Measurements from ENCODE around the gene CDYL2. TPM values are rescaled to one million over a fixed set of nuclear protein-coding genes. Genes with fewer than 3 reads are reported as not detected.

CDYL2 gene
- total RNA-seq, 6 experiments from 2014 or later: 15.4 to 22.5 (median 20.6) TPM

DNA sequence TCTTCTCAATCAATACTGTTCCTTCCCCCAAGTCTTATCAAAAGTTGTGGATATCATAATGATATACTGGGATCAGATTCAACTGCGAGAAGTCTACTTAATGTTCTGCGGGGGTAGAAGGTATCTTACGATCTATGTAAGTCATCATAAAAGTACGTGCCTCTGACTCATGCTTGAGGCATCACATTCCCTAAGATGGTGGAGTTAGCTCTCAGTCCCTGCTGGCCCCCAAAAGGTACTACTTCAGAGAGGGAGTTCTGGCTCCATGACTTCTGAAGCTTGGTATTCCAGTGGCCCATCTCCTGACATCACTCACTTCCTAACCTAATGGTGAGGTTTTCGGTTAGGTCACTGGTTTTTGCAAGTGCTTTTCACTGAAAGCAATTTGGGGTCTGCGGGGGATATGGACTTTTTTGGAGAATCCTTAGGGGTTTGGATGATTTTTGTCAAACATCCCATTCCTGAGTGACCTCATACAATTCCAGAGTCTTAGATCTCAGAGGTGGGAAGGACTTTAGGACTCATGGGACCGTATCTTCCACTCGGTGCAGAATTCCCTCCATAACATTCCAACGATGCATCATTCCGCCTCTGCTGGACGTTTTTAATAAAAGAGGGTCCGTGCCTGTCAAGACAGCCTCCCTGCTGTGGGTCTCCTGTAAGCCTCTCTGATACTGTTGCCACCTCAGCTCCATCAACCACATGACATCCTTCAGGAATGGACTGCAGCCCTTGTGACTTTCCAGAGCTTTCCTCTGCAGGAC lies 189.3 kb downstream of the CDYL2 start:
- H3K27me3 Mint-ChIP-seq (ENCODE audit: insufficient read depth): peaks cover 1% of the 10 kb centered on the region
- H3K9me3 Mint-ChIP-seq: peaks cover 4% of the 10 kb centered on the region; the same call in 1 of the 2 replicates
- peak overlapping the region; percentile 77 for H3K4me3 Mint-ChIP-seq
- H3K4me1 Mint-ChIP-seq (ENCODE audit: low read depth): peaks cover 66% of the 10 kb centered on the region
- peaks cover 25% of the 10 kb centered on the region for H3K36me3 Mint-ChIP-seq (ENCODE audit: low read depth)
- TF ChIP-seq CTCF (IDR thresholded peaks at IDR 0.05): peak; percentile 63
- peak overlapping the region; percentile 86 for H3K27ac Mint-ChIP-seq
- DNase-seq: peak; percentile 92

- Mint-ChIP-seq H3K9me3 (peaks cover 4% of the 10 kb centered on the region; the same call in 1 of the 2 replicates), H3K36me3 (ENCODE audit: low read depth) (peaks cover 22% of the 10 kb centered on the region), H3K4me1 (ENCODE audit: low read depth) (peaks cover 68% of the 10 kb centered on the region), H3K27me3 (ENCODE audit: insufficient read depth) (peaks cover 2% of the 10 kb centered on the region), H3K4me3 (no peak overlapping the region), H3K27ac (no peak overlapping the region)
- DNase-seq: no peak
- no peak for TF ChIP-seq CTCF (IDR thresholded peaks at IDR 0.05)
Measured at GRCh38 chr16:80612461-80613017, 191.9 kb downstream of the CDYL2 start.

DNA sequence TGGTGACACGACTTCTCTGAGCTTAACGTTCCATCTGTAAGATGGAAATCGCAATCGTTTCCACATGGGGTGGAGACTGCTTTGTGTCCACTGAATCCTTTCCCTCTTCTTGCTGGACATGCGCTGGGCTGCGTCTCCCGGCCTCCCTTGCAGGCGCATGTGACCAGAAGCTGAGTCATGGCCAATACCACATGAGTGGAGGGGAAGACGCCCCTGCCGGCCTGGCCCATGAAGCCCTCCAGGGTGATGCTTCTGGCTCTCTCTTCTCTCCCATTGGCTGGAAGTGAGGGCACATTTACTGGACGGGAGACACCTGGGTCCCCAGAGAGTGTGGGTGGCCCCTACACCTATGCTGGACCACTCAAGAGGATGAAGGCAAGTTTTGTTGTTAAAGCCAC lies 192.5 kb downstream of the CDYL2 start:
- no peak overlapping the region for H3K4me3 Mint-ChIP-seq
- H3K9me3 Mint-ChIP-seq: peaks cover 4% of the 10 kb centered on the region; the same call in 1 of the 2 replicates
- H3K36me3 Mint-ChIP-seq (ENCODE audit: low read depth): peaks cover 24% of the 10 kb centered on the region
- H3K27me3 Mint-ChIP-seq (ENCODE audit: insufficient read depth): peaks cover 2% of the 10 kb centered on the region
- TF ChIP-seq CTCF (IDR thresholded peaks at IDR 0.05): no peak
- no peak overlapping the region for H3K27ac Mint-ChIP-seq
- peaks cover 68% of the 10 kb centered on the region for H3K4me1 Mint-ChIP-seq (ENCODE audit: low read depth)
- no peak for DNase-seq

DNA sequence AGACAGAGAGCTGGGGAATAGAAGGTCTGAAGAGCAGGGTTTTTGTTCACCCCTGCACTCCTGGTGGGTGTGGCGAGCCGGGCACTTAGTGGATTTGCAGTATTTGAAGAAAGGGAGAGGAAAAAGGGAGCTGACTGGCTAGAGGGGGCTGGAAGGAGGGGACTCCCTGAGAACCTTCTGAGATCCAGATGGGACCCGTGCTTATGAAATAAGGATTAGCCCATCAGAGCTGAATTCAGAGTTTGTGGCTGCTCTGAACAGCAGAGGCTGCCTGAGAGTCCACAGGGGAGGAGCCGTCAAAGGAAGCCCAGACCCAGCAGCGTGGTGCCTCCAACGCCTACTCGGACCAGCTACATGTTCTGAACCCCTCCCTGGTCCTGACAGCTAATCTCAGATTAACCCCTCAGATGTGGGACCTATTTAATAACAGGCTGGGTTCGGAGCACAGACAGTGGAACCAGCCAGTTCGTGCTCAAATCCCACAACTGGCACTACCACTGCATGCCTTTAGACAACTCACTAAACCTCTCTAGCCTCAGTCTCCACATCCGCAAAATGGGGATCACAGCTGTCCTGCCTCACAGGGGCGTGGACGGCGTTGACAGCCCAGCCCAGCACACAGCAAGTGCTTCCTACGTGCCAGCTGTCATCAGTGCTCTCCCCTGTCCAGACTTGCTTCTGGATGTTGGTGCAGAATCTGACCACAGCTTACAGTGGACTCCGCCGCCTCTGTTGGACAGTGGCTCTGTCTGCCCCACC lies 193.0 kb downstream of the CDYL2 start:
- Mint-ChIP-seq H3K4me3 (no peak overlapping the region), H3K27ac (no peak overlapping the region), H3K36me3 (ENCODE audit: low read depth) (peaks cover 30% of the 10 kb centered on the region), H3K27me3 (ENCODE audit: insufficient read depth) (peaks cover 2% of the 10 kb centered on the region), H3K9me3 (peaks cover 4% of the 10 kb centered on the region; the same call in 1 of the 2 replicates), H3K4me1 (ENCODE audit: low read depth) (peaks cover 62% of the 10 kb centered on the region)
- DNase-seq: no peak
- TF ChIP-seq CTCF (IDR thresholded peaks at IDR 0.05): no peak

DNA sequence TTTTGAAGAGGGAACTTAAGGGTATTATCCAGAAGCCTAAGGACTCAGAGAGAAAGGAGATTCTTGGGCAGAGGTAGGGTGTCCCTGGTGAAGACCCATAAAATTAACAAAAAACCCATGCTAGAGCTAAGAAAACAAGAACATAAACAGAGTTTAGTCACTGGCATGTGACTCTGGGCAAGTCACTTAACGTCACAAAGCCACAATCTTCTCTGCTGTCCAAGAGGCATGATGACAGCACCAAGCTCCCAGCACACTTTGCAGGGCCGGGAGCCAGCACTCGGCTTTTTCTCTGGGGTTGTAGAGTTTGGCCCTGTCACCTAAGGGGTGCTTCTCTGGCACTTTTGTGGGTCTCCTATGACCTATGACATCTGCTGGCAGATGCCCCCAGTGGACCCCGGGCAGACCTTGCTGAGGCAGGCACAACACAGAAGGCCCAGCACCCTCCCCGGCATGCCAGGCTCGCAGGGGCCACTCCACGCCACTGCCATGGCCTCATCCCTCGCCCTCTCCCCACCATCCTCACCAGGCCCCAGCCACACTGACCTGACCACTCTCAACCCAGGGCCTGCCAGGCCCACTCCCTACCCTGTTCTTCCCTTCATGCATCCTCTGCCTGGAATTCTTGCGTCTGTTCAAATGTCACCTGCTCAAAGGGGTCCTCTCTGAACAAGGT lies 193.8 kb downstream of the CDYL2 start:
- Mint-ChIP-seq H3K4me1 (ENCODE audit: low read depth) (peaks cover 55% of the 10 kb centered on the region), H3K4me3 (no peak overlapping the region), H3K9me3 (peaks cover 4% of the 10 kb centered on the region; the same call in 1 of the 2 replicates), H3K27me3 (ENCODE audit: insufficient read depth) (peaks cover 2% of the 10 kb centered on the region), H3K36me3 (ENCODE audit: low read depth) (peaks cover 32% of the 10 kb centered on the region), H3K27ac (peak overlapping the region; percentile 34; the same call in 1 of the 2 replicates)
- peak; percentile 20 for DNase-seq
- no peak for TF ChIP-seq CTCF (IDR thresholded peaks at IDR 0.05)

All from HFFc6 (cell line).